ENCODE results near the gene PRICKLE2.

PRICKLE2 gene

GRCh38 chr3:64093825-64094712 is 131.2 kb downstream of the PRICKLE2 start:
- TF ChIP-seq FOXP2 (optimal IDR thresholded peaks at IDR 0.05; ENCODE audit: borderline replicate concordance, extremely low read depth, extremely low read length, insufficient read depth): no peak
- no peak for TF ChIP-seq SIN3A (IDR thresholded peaks at IDR 0.05; ENCODE audit: borderline replicate concordance, insufficient read depth, low read length)
- TF ChIP-seq POLR2AphosphoS5 (IDR thresholded peaks at IDR 0.05; ENCODE audit: low read depth, low read length): no peak
- no peak for TF ChIP-seq TAF1 (IDR thresholded peaks at IDR 0.05; ENCODE audit: borderline replicate concordance, insufficient read depth, low read length)
- TF ChIP-seq REST (IDR thresholded peaks at IDR 0.05; ENCODE audit: insufficient read depth in 1 of 2, low read depth in 2 of 2, low read length in 2 of 2): no peak

GRCh38 chr3:64093211-64093610 is 132.1 kb downstream of the PRICKLE2 start:
- TF ChIP-seq FOXP2 (optimal IDR thresholded peaks at IDR 0.05; ENCODE audit: borderline replicate concordance, extremely low read depth, extremely low read length, insufficient read depth) (no peak), POLR2AphosphoS5 (IDR thresholded peaks at IDR 0.05; ENCODE audit: low read depth, low read length) (no peak), SIN3A (IDR thresholded peaks at IDR 0.05; ENCODE audit: borderline replicate concordance, insufficient read depth, low read length) (no peak), TAF1 (IDR thresholded peaks at IDR 0.05; ENCODE audit: borderline replicate concordance, insufficient read depth, low read length) (no peak), REST (IDR thresholded peaks at IDR 0.05; ENCODE audit: insufficient read depth in 1 of 2, low read depth in 2 of 2, low read length in 2 of 2) (no peak)

- TF ChIP-seq POLR2AphosphoS5 (IDR thresholded peaks at IDR 0.05; ENCODE audit: low read depth, low read length) (no peak), REST (IDR thresholded peaks at IDR 0.05; ENCODE audit: insufficient read depth in 1 of 2, low read depth in 2 of 2, low read length in 2 of 2) (no peak), FOXP2 (optimal IDR thresholded peaks at IDR 0.05; ENCODE audit: borderline replicate concordance, extremely low read depth, extremely low read length, insufficient read depth) (no peak), SIN3A (IDR thresholded peaks at IDR 0.05; ENCODE audit: borderline replicate concordance, insufficient read depth, low read length) (no peak), TAF1 (IDR thresholded peaks at IDR 0.05; ENCODE audit: borderline replicate concordance, insufficient read depth, low read length) (no peak)
Observed at GRCh38 chr3:64091501-64091900, 133.8 kb downstream of the PRICKLE2 start.

GRCh38 chr3:64088408-64089205 is 136.7 kb downstream of the PRICKLE2 start:
- no peak for TF ChIP-seq REST (IDR thresholded peaks at IDR 0.05; ENCODE audit: insufficient read depth in 1 of 2, low read depth in 2 of 2, low read length in 2 of 2)
- TF ChIP-seq FOXP2 (optimal IDR thresholded peaks at IDR 0.05; ENCODE audit: borderline replicate concordance, extremely low read depth, extremely low read length, insufficient read depth): no peak
- TF ChIP-seq TAF1 (IDR thresholded peaks at IDR 0.05; ENCODE audit: borderline replicate concordance, insufficient read depth, low read length): no peak
- no peak for TF ChIP-seq SIN3A (IDR thresholded peaks at IDR 0.05; ENCODE audit: borderline replicate concordance, insufficient read depth, low read length)
- TF ChIP-seq POLR2AphosphoS5 (IDR thresholded peaks at IDR 0.05; ENCODE audit: low read depth, low read length): no peak

Measured in PFSK-1 (cell line).